Midbrain (tissue), 1 donor: ENCODE measurements around the gene ARHGEF26.

ENCODE experiments used
- DNase-seq: peaks from one replicate; lab custom pipeline; 2025; lab: John Stamatoyannopoulos, UW

ARHGEF26 gene

DNA sequence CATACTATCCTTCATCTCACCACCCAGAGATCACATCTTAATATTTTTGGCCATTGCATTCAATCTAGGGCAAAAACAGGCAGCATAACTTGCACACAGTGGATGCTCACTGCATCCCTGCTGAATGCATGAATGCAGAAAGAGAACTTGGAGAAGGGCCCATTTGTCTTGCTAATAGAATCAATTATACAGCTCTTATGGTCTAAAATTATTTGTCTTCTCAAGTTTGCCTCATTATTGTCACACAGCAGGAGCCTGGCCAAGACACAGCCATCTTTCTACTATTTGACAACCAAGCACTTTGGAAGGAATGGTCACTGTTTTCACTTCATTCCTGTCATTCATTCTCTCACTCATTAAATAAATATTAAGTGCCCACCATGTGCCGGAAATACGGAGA, 1.2 kb upstream of the ARHGEF26 start:
- no peak for DNase-seq

DNA sequence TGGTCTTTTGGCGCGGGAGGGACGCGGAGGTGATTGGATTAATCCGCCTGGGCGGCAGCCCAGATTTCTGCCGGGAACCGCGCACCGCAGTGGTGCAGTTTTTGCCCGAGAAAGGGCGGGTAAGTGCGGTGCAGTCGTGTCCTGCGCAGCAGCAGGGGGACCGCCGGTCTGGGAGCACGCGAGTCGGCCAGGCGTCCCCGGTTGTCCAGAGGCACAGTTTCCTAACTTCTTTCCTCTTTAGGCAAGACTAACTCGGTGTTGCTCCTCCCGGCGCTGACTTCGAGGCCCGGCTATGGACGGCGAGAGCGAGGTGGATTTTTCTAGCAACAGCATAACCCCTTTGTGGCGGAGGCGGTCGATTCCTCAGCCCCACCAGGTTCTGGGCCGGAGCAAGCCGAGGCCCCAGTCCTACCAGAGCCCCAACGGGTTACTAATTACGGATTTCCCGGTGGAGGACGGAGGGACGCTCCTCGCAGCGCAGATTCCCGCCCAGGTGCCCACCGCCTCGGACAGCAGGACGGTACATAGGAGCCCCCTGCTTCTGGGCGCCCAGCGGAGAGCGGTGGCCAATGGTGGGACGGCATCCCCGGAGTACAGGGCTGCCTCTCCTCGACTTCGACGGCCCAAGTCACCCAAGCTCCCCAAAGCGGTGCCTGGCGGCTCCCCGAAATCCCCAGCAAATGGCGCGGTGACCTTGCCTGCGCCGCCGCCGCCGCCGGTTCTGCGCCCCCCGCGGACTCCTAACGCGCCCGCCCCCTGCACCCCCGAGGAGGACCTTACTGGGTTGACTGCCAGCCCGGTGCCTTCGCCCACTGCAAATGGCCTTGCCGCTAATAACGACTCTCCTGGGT, 736 bp downstream of the ARHGEF26 start:
- no peak for DNase-seq

DNA sequence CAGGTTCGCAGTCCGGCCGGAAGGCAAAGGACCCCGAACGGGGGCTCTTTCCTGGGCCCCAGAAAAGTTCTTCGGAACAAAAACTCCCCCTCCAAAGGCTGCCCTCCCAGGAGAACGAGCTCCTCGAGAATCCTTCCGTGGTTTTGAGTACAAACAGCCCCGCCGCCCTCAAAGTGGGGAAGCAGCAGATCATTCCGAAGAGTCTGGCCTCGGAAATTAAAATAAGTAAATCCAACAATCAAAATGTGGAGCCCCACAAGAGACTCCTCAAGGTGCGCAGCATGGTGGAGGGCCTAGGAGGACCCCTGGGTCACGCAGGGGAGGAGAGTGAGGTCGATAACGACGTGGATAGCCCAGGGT, 1.3 kb downstream of the ARHGEF26 start:
- no peak for DNase-seq

DNA sequence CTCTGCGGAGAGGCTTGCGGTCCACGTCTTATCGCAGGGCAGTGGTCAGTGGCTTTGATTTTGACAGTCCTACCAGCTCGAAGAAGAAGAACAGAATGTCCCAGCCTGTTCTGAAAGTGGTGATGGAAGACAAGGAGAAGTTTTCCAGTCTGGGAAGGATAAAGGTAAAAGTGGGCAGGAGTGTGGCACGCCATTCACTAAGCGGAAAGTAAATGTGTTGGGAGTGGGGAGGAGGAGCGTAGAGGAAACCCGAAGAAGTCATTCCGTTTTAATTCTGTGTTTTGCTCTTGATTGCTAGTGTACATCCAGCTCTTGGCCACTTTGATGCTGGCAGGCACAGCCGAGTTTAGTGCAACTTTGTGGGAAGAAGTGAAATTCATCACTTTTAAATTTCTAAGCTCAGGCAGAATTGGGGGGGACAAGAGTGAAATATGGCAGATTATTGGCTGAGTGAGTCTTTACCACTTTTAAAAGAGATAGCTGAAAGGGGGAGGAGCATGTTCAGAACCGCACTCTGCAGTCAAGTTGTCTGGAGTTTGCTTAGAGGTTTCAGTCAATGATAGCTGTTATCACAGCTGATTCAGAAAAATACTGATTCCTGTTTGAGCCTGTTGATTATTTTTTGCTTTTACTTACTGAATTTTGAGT, 1.8 kb downstream of the ARHGEF26 start:
- no peak for DNase-seq

DNA sequence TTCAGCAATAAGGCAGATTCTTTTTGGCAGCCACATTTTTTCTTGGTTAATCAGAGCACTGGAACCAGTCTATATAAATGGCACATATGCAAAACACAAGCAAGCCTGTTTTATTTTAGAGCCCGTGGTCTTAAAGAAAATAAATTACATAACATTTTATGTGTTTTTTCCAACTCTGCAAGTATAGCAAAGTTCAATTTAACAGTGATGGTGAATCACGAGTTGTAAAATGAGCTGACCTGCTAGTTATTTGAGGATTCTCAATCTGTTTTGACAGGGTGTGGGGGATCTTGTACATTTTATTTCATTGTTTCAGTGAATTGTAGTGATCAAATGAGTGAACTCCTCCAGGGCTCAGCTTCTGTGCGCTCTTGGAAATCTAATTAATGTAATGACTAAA, 2.7 kb downstream of the ARHGEF26 start:
- DNase-seq: no peak

DNA sequence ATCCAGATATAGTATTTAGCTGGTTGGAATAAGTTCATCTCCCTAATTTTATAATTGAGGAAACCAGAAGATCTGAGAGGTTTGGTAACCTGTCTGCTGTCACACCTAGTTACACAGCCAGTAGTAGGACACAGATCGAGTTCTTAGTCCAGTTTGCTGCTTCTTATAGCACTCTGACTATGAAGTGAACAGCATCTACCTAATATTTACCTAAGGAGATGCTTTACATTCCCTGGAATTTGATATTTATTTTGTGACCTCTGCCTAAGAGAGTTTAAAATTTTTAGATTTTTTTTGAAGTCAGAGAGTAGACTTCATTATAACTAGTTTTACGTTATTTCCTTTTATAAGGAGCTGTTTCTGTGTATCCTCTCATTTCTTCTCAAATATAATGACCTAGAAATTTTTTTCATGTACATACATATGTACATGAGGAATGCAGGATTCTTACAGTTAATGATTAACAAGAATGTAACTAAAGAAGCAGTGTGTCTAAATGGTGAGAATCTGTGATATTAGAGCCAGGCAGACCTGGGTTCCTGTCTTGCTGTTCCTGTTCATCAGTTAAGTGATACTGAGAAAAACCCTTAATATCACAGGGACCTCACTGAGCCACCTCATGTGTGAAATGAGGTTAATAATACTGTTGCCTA, 4.3 kb downstream of the ARHGEF26 start:
- DNase-seq: no peak

DNA sequence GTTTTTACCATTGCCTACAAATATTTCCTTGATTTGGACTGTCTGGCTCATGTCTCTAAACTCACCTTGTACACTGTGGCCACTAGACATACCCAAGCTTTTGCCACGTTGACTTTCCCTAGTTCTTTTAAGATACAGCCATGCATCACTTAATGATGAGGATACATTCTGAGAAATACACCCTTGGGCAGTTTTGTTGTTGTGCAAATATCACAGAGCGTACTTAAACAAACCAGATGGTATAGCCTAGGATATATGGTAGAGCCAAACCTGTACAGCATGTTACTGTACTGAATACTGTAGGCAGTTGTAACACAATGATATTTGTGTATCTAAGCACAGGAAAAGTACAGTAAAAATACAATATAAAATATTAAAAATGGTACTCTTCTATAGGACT, 5.5 kb downstream of the ARHGEF26 start:
- no peak for DNase-seq

DNA sequence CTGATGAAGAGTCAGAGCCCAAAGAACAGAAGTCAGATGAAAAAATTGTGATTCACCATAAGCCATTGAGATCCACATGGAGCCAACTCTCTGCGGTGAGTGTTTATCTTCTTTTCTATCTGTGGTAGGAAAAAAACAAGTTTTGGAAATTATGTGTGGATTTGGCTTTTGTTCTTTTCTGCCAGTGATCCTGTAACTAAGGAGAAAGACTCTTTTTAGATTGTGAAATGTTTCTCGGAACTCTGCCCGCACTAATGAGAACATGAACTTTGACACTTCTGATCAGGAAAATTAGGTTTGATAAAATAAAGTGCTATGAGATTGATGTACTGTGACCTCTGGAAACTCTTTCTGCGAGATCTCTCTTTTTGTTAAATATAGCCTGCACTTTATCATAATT, 8.4 kb downstream of the ARHGEF26 start:
- no peak for DNase-seq

DNA sequence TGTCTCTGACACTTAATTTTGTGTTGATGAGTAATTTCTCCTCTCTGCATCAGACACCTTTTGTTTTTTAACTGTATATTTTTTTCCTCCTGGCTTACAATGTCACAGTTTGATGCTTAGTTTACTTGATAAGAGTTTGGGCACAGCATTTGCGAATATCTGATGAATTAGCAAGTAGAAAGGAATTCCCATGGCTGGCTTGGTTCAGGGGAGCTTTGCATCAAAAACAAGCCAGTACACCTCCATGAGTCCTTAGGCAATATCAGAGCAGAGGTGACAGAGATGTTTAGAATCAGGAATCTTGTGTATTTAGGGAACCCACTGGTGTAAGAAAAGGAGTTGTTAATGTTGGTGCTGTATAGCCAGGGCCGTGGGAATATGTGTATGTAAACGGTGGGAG, 9.3 kb downstream of the ARHGEF26 start:
- DNase-seq: no peak

DNA sequence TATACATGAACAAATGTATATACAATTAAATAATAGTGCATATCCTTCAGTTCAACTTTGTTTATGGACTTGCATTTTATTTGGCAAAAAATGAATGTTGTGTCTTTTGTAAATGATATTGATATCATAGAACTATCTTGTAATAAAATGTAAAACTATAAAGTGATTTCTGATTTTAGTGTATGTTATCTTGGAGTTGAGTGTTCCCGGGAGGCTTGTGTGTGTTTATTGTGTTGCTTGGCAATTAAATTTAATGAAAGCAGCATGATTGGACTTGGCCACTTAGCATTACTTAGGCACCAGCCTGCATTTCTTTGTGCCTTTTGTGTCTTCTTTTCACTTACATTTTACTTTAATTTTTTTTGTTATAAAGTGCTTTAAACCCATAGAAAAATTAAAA, 10.6 kb downstream of the ARHGEF26 start:
- no peak for DNase-seq

DNA sequence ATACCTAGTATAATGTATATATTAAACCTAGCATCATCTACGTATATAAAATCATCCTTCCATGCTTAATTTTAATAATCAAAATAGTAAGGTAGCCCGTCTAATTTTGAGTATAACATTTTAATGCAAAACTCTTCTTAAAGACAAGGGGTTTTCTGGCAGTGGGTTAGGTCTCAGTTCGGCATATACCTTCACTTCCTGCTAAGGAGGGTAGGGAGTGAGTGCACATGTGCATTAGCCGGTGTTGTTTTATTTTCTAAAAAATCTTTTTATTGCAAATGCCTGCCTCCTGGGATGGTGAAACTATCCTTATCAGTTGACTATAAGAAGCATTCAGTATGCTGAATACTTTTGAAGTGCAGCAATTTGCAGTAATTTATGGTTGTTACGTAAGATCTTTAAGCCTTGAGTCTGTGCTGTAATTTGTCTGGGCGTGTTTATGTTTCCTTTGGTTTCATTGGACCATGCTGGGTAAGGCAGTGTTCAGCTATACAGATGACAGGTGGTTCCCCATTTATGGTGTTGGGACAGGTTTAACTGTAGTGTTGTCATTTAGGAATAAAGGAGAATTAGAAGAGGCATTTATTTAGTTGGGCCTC, 11.7 kb downstream of the ARHGEF26 start:
- DNase-seq: no peak

DNA sequence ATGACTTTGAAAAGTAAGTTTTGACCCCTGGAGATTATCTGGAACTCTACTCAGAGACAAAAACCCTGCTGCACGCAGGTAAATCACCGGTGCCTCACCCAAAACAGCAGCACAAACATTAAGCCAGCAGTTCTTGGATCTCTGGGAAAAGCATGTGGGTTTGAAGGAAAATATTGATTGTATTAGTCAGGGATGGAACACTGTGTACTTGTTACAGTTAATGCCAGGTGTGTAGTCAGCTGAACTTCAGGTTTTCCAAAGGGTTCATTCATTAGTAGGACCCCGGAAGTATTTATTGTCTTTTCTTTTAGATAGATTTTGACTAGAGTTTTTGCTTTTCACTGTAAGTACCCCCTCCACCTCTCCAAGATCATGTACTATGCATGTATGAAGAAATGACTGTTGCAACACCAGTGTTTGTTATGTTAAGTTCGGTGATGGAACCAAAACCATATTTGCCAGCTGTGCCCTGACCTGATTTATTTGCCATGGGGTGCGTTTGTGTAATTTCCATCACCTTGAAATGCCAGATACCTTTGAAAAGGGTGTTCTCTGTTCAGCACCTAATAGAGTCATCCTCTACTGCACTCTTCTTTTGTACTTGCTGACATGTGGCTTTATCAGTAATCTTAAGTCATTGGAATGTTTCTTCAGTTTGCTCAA, 14.5 kb downstream of the ARHGEF26 start:
- DNase-seq: no peak

DNA sequence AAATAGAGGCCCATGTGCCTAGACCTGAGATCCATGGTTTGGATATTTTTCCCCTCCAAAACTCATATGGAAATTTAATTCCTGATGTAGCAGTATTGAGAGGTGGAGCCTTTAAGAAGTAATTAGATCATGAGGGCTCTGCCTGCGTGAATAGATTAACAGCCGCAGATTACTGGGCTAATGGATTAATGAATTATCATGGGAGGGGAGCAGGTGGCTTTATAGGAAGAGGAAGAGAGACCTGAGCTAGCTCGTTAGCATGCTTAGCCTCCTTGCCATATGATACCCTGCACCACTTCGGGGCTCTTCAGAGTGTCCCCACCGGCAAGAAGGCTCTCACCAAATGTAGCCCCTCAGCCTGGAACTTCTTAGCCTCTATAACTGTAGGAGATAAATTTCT, 15.8 kb downstream of the ARHGEF26 start:
- no peak for DNase-seq

DNA sequence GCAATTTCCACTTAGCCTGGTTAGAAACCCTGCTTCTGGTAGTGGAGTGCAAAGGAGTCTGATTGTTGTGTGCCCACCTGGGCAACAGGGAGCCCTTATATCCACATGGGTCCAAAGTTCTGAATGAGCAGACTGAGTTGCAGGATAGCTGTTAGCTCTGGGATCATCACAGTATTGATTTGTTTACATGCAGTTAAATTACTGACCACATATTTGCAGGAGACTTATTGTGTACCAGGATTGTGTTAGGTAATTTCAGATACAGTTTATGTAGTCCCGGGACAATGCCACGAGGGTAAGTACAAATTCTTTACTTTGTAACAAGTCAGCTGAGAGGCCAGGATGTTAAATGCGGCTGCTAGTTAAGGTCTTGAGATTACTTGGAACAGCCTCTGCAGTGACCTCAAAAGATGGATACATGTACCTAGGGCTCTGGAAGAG, 18.8 kb downstream of the ARHGEF26 start:
- DNase-seq: no peak

DNA sequence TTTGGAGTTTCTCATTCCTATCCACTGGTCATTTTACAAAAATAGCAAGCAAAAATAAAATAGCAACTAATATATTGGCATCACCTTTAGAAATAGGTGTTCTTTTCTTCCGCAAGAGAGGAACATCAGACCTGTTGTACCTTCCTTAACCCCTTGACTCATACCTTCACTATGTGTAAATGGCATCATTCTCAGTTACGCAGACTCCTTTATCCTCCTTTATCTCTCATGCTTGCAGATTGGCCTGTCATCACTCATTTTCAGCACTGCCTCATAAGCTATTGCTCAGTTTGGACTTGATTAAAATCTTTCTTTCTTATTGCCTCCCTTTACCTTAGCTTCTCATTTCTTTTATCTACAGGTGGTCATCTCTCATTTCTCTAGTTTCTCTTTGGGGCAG, 21.4 kb downstream of the ARHGEF26 start:
- DNase-seq: no peak

DNA sequence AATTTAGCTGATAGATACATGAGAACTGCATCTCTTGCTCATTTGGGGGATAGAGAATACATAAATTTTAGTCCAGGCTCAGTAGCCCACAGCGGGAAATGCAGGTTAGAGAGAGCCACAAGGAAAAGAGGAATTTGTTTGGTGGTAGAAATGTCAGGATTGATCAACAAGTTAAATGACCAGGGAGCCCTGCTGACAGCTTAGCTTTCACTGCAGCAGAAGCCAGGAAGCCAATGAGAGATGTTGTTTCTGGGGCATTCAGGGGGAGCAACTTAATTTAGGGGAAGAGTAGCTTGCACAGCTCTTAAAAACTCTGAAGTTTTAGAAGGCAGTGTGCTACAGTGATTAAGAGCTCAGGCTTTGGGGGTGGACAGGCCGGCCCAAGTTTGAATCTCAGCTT, 22.7 kb downstream of the ARHGEF26 start:
- no peak for DNase-seq

DNA sequence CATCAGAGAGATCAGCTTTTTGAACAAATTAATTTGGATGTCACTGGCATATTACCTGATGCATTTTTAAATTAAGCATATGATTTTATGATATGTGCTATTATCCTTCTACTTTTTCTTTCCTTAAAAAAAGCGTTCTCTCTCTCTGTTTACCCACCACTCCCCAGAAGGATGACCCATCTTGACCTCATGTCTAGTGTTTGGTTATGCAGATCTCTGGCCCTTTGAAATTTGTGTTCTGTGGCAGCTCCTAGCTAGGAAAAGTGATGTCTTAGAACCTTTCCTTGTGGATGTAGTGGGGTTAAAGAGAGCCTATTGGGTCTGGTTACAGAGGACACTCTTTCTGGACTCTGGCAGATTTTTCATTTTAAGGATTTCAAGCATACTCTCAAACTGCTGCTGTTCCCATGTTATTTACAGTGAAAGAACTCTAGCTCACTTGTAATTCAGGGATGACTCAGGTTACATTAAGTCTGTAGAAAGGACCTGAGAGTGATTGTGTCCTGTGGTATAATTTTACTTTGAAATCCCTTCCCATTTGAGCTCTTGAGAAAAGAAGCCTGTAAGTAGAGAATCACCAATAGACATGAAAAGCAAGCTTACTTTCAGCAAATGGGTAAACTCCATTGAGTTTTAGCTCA, 23.8 kb downstream of the ARHGEF26 start:
- DNase-seq: no peak

DNA sequence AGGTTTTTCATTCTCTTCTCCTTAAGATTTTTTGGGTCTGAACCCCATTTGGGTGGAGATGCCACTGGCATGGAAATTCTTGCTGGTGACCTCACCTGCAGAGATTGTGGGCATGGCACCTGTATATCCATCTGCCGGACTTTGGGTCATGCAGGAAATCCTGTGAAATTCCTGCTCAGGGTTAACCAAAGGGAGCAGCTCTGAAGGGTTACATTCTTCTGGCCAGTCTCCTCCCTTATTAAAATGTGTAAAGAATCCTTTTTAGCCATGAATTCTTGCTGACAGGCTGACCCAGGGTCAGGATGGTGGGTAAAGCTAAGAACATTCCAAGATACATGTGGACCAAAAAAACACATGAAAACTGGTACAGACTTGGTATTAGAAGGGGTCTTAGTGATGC, 27.4 kb downstream of the ARHGEF26 start:
- no peak for DNase-seq

DNA sequence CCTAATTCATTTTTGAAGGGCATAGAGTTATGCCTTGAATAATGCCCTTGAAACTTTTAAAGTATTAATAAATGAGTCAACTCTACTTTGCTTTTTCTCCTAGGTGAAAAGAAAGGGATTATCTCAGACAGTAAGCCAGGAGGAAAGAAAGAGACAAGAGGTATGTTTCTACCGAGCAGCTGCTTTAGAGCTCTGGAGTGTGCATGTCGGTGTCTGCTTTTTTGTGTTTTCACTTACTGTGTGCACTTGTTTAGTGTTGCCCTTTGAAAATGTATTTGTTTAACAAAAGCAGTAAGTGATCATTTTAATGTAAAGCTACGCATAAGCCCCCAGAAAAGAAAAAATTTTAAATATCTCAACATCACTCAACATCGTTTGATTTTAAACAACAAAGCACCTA, 28.1 kb downstream of the ARHGEF26 start:
- DNase-seq: no peak

DNA sequence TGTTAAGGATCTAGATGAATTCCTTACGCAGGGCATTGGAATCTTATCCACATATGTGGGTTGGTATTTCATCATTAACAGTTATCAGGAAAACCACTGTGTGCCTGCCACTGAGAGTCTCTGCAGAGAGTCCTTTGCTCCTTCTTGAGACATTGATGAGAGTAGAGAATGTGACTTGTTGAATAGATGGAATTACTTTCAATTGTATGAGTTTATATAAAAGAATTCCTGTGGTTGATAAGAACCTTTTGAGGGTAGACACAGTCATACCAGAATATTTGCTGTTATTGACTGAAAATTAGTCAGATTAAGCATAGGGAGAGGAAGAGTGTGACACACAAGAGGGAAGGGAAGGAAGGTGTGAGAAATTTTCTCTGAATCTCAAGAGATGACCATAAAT, 30.8 kb downstream of the ARHGEF26 start:
- DNase-seq: no peak

DNA sequence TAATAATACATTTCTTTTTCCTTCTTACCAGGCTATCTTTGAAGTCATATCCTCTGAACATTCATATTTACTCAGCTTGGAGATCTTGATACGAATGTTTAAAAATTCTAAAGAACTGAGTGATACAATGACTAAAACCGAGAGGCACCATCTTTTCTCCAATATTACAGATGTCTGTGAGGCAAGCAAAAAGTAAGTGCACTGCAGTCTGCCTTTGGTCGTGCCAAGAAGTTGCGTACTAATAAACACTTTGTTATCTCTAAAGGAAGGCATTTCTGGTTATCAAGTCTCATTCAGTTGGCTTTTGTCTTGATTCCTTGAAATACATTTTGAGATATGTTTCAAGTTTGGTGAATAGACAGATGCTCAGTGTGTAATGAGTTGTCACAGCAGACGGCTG, 31.6 kb downstream of the ARHGEF26 start:
- no peak for DNase-seq

DNA sequence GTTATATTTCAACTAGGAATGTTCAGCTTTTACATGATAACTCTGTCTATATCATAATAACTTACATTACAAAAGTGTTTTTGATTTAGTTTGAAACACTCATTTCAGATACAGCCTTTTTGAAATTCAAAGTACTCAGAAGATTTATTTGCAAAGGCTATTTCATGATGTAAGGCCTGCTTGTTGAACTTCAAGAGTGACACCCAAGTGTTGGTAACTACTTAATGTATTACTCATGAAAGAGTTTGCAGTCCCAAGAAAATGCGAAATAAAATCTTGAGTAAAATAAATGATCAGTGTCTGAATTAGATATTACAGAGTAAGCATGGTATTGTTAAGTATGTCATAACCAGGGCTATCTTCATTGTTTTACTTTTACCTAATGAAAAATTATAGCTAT, 35.3 kb downstream of the ARHGEF26 start:
- no peak for DNase-seq
